ENCODE measurements around the gene FLOT2. TPM values are rescaled to one million over a fixed set of nuclear protein-coding genes. Genes with fewer than 3 reads are reported as not detected.

Gene FLOT2
- total and polyA plus RNA-seq, 3 donors from 2014 or later, result 20.9 to 33.2 (median 31.3) TPM

GRCh38 chr17:28926786-28927185, 29.3 kb upstream of the FLOT2 start:
- DNase-seq, result no peak
- no peak overlapping the region for H3K4me3 ChIP-seq
- H3K27ac ChIP-seq, result peak overlapping the region in 1 of 2 donors; percentile 27
- no peaks in the 10 kb centered on the region for H3K4me1 ChIP-seq
- TF ChIP-seq CTCF (IDR thresholded peaks at IDR 0.05) (no peak), POLR2A (IDR thresholded peaks at IDR 0.05) (no peak)
- H3K27me3 ChIP-seq, result no peaks in the 10 kb centered on the region
- H3K9me3 ChIP-seq, result no peaks in the 10 kb centered on the region
- 94% methylated on average over 4 of the region's 4 CpGs for WGBS, 2 donors
- intact Hi-C loops (cut with DNase I; ENCODE audit: low total_unique reads), result no loop called here
- no peaks in the 10 kb centered on the region for H3K36me3 ChIP-seq (ENCODE audit: low read depth, missing control alignments)

- H3K27me3 ChIP-seq, result no peaks in the 10 kb centered on the region
- H3K27ac ChIP-seq, result peak overlapping the region in 1 of 2 donors; percentile 27
- H3K36me3 ChIP-seq (ENCODE audit: low read depth, missing control alignments), result no peaks in the 10 kb centered on the region
- H3K4me3 ChIP-seq, result no peak overlapping the region
- 87% methylated on average over 2 of the region's 2 CpGs for whole genome bisulfite sequencing, 2 donors
- H3K9me3 ChIP-seq, result no peaks in the 10 kb centered on the region
- no peak for TF ChIP-seq CTCF (IDR thresholded peaks at IDR 0.05)
- TF ChIP-seq POLR2A (IDR thresholded peaks at IDR 0.05), result no peak
- intact Hi-C loops (cut with DNase I; ENCODE audit: low total_unique reads), result no loop called here
- no peaks in the 10 kb centered on the region for H3K4me1 ChIP-seq
- no peak for DNase-seq
These were observed 28.8 kb upstream of the FLOT2 start for GRCh38 chr17:28926366-28926765.

- peak overlapping the region in 1 of 2 donors; percentile 27 for H3K27ac ChIP-seq
- no peaks in the 10 kb centered on the region for H3K9me3 ChIP-seq
- 54 to 64% methylated on average over 2 of the region's 2 CpGs for WGBS, 2 donors
- TF ChIP-seq CTCF (IDR thresholded peaks at IDR 0.05) (no peak), POLR2A (IDR thresholded peaks at IDR 0.05) (no peak)
- H3K27me3 ChIP-seq, result no peaks in the 10 kb centered on the region
- H3K4me3 ChIP-seq, result no peak overlapping the region
- intact Hi-C loops (cut with DNase I; ENCODE audit: low total_unique reads), result no loop called here
- no peaks in the 10 kb centered on the region for H3K36me3 ChIP-seq (ENCODE audit: low read depth, missing control alignments)
- H3K4me1 ChIP-seq, result no peaks in the 10 kb centered on the region
- DNase-seq, result no peak
These were observed 28.4 kb upstream of the FLOT2 start for GRCh38 chr17:28925912-28926365.

- Histone ChIP-seq H3K9me3 (no peaks in the 10 kb centered on the region), H3K4me3 (no peak overlapping the region), H3K4me1 (peaks cover 10% of the 10 kb centered on the region), H3K36me3 (ENCODE audit: low read depth, missing control alignments) (no peaks in the 10 kb centered on the region), H3K27me3 (no peaks in the 10 kb centered on the region), H3K27ac (no peak overlapping the region)
- no peak for TF ChIP-seq POLR2A (IDR thresholded peaks at IDR 0.05)
- TF ChIP-seq CTCF (IDR thresholded peaks at IDR 0.05), result no peak
- no peak for DNase-seq
- intact Hi-C loops (cut with DNase I; ENCODE audit: low total_unique reads), result no loop called here
These were observed 22.7 kb upstream of the FLOT2 start for GRCh38 chr17:28920201-28920600.

- peaks cover 13% of the 10 kb centered on the region for H3K4me1 ChIP-seq
- intact Hi-C loops (cut with DNase I; ENCODE audit: low total_unique reads), result loop anchor here (10.0 kb wide), 1 partner anchor 163 kb away; no protein-coding TSS in a partner anchor
- H3K27me3 ChIP-seq, result no peaks in the 10 kb centered on the region
- no peaks in the 10 kb centered on the region for H3K9me3 ChIP-seq
- H3K36me3 ChIP-seq (ENCODE audit: low read depth, missing control alignments), result no peaks in the 10 kb centered on the region
- no peak overlapping the region for H3K27ac ChIP-seq
- peak; percentile 74 for DNase-seq
- 39 to 51% methylated on average over 2 of the region's 2 CpGs for WGBS, 2 donors
- H3K4me3 ChIP-seq, result no peak overlapping the region
- TF ChIP-seq CTCF (IDR thresholded peaks at IDR 0.05), result no peak
- no peak for TF ChIP-seq POLR2A (IDR thresholded peaks at IDR 0.05)
These were observed 20.8 kb upstream of the FLOT2 start for GRCh38 chr17:28918295-28918694.
